GM12873 (cell line): ENCODE measurements around the gene CORT.

Experiments
- TF ChIP-seq, protein P1 (sequence below): IDR thresholded peaks from 2 replicates; pipeline ENCODE4 v1.5.1; 2012; ENCODE audit warnings: low read depth, mild to moderate bottlenecking, moderate library complexity, low read length, control low read depth; ENCODE audit not compliant: insufficient read depth; ENCODE audit errors: missing control alignments

Gene CORT

DNA sequence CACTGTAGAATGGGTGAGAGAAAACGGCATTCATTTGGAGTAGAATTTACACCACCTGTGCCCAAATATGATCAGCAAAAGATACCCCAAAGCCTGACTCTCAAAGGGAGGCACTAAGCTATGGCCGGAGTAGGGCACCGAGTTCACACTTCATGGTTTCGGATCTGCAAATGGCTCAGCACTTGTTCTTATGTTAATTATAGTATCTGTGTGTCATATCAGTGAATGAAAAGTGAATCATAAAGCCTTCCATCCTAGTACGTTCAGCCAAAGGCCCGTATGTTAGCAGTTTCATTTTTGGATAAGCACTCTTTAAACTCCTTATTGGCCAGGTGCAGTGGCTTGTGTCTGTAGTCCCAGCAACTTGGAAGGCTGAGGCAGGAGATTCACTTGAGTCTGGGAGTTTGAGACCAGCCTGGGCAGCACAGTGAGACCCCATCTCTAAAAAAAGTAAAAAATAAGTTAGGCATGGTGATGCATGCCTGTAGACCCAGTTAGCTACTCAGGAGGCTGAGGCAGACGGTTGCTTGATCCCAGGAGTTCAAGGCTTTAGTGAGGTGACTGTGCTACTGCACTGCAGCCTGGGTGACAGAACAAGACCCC is 4.9 kb upstream of the CORT start:
- TF ChIP-seq, protein P1, sequence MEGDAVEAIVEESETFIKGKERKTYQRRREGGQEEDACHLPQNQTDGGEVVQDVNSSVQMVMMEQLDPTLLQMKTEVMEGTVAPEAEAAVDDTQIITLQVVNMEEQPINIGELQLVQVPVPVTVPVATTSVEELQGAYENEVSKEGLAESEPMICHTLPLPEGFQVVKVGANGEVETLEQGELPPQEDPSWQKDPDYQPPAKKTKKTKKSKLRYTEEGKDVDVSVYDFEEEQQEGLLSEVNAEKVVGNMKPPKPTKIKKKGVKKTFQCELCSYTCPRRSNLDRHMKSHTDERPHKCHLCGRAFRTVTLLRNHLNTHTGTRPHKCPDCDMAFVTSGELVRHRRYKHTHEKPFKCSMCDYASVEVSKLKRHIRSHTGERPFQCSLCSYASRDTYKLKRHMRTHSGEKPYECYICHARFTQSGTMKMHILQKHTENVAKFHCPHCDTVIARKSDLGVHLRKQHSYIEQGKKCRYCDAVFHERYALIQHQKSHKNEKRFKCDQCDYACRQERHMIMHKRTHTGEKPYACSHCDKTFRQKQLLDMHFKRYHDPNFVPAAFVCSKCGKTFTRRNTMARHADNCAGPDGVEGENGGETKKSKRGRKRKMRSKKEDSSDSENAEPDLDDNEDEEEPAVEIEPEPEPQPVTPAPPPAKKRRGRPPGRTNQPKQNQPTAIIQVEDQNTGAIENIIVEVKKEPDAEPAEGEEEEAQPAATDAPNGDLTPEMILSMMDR: no peak

DNA sequence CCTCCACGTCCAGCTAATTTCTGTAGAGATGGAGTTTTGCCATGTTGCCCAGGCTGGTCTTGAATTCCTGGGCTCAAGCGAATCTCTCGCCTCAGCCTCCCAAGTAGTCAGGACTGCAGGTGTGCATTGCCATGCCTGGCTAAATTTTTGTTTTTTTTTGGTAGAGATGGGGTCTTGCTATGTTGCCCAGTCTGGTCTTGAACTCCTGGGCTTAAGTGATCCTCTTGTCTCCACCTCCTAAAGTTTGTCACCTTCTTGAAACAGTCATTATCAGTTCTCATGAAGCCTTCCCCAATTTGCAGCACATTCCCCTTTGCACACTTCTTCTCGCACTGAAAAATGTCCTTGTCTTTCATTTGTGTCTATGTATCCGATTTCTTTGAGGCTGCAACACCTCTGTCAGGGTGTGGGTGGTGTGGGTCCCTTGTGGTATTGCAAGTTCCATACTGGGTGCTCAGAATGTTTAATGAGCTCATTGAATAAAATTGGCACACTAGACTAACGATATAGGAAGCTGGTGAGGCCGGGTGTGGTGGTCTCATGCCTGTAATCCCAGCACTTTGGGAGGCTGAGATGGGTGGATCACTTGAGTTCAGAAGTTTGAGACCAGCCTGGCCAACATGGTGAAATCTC is 2.9 kb upstream of the CORT start:
- TF ChIP-seq, protein P1: no peak

DNA sequence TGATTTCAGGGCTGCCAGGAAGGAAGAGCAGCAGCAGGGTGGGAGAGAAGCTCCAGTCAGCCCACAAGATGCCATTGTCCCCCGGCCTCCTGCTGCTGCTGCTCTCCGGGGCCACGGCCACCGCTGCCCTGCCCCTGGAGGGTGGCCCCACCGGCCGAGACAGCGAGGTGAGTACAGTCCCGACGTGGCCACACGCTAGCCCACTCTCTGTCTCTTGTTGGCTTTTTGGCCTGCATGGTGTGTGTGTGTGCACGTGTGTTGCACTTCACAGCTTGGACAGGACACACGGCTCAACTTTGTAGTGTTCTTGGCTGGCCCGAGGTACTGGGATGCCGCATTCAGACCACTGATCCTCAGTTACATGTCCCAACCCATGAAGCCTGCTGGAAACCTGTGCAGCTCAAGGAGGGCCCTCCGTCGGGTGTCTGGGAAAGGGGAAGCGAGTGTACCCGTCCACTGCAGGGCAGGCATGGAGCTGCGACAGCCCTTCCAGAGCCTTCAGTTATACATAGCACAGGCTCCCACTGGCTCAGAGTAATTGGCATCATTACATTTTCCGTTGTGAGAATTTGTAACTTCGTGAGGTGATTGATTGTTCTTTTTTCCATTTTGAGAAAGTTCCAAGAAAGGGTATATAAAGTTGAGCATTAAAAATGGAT is 454 bp downstream of the CORT start:
- TF ChIP-seq, protein P1: no peak

DNA sequence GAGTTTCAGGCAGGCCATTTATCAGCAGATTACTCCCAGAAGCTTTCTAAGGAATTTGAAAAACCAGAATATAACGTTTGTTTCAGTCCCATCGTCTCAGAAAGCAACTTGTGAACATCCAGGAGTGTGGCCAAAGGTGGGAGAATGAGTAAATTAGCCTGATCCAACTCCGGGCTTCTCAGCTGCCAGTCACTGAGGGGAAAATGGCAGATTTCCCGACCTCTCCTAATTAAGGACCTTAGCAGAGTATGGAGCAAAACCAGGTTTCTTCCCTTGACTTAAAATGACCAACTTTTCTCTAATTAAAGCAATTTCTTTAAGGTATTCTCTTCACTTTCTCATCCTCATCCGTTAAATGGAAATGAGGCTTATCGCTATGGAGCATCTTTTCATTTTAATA is 1.0 kb downstream of the CORT start:
- TF ChIP-seq, protein P1: no peak

DNA sequence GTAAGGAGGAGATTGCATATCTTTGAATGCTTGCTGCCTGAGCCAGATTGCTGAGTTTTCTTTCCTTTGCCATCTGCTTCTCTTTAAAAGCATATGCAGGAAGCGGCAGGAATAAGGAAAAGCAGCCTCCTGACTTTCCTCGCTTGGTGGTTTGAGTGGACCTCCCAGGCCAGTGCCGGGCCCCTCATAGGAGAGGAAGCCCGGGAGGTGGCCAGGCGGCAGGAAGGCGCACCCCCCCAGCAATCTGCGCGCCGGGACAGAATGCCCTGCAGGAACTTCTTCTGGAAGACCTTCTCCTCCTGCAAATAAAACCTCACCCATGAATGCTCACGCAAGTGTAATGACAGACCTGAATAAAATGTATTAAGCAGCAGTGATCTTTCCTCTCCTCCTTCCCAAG is 1.5 kb downstream of the CORT start:
- TF ChIP-seq, protein P1: no peak

DNA sequence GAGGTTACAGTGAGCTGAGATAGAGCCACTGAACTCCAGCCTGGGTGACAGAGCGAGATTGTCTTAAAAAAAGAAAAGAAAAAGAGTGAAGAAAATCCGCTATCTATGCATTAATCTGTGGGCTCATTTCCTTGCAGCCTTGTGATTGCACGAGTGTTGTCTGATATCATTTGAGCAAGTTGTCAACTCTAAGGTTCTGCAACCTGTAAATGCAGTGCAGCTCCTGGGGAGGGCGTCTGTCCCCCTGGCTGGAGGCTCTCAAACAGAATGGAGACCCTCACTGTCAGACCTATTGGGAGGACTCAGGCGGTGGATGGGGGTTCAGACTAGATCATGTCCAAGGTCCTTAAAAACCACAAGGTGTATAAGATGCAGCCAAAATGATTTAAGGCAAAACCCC is 6.2 kb downstream of the CORT start:
- TF ChIP-seq, protein P1: no peak

DNA sequence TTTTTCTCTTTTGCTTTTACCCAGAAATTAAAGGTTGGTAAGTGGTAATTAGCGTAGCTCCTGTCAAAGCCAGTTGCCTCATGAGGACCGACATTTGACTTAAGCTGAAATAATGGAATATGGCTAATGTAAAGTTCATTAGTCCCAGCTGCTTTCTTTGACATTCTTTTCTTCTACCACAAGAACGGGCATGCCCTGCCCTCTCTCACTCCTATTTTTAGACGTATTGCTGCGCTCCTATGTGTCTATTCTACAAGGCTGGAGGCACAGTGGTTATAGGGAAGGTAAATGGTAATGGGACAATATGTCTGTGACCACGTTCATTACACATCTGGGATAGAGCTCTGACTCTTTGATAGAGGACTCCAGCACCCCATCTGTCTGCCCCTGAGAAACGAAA is 6.8 kb downstream of the CORT start:
- TF ChIP-seq, protein P1: no peak
